Gastroesophageal sphincter (tissue), 4 donors: ENCODE measurements around the gene CLSTN2. TPM values are rescaled to one million over a fixed set of nuclear protein-coding genes. Genes with fewer than 3 reads are reported as not detected.

Source experiments
- ATAC-seq: fragments of 150-250 bp; one replicate; pipeline ENCODE4 v1.9.1; 2016; ENCODE audit warnings: mild to moderate bottlenecking, moderate library complexity
- H3K27ac ChIP-seq, 4 donors: fragments of 200-600 bp; sonication (generic) in 3 of 4; 1 replicate in 3 of 4; 2 replicates in 1 of 4; pipeline ENCODE4 v1.5.1; 2016 to 2019
- H3K27me3 ChIP-seq: fragments of 200-600 bp; sonication (generic); one replicate; pipeline ENCODE4 v1.5.1; 2019
- H3K36me3 ChIP-seq, 2 donors: fragments of 200-600 bp; sonication (generic); one replicate each; pipeline ENCODE4 v1.5.1; 2019; ENCODE audit warnings: control low read depth in 1 of 2
- H3K4me1 ChIP-seq, 3 donors: fragments of 200-600 bp; sonication (generic); 1 replicate in 2 of 3; 2 replicates in 1 of 3; pipeline ENCODE4 v1.5.1; 2016 to 2019; ENCODE audit warnings: control low read depth in 2 of 3
- H3K4me3 ChIP-seq, 2 donors: fragments of 200-600 bp; sonication (generic); one replicate each; pipeline ENCODE4 v1.5.1; 2019; ENCODE audit warnings: mild to moderate bottlenecking in 1 of 2, moderate library complexity in 1 of 2
- H3K9me3 ChIP-seq, 3 donors: fragments of 200-600 bp; sonication (generic); one replicate each; pipeline ENCODE4 v1.5.1; 2017 to 2019; ENCODE audit warnings: control low read depth in 2 of 3
- EP300 ChIP-seq: sonication (generic); formaldehyde crosslinking; IDR thresholded peaks from one replicate; pipeline ENCODE4 v1.6.1; 2017; ENCODE audit warnings: antibody characterized with exemption, mild to moderate bottlenecking
- POLR2A ChIP-seq, 2 donors: fragments of 450-650 bp; IDR thresholded peaks; one replicate each; pipeline ENCODE4 v1.6.1; 2017; ENCODE audit warnings: antibody characterized with exemption in 2 of 2, mild to moderate bottlenecking in 2 of 2, moderate library complexity in 1 of 2
- POLR2AphosphoS5 ChIP-seq: sonication (generic); formaldehyde crosslinking; IDR thresholded peaks from one replicate; pipeline ENCODE4 v1.6.1; 2017; ENCODE audit warnings: antibody characterized with exemption
- WGBS, 2 donors: methylation state at CpG; one replicate each; pipeline ENCODE4 v1.1.5; 2018; ENCODE audit warnings: low coverage in 1 of 2; 5-methylcytosine and 5-hydroxymethylcytosine counted together
- total RNA-seq, 4 donors: library from RNA; depleted of rRNA; stranded (reverse); fragments of >200 nt; gene quantifications; one replicate each; pipeline ENCODE4 v1.1.0, GENCODE V29; 2016
- TF ChIP-seq, protein P1 (sequence below), 4 experiments: fragments of 200-600 bp in 2 of 4; fragments of 450-650 bp in 2 of 4; sonication (generic) in 1 of 4; IDR thresholded peaks; one replicate each; pipeline ENCODE4 v1.5.1; 2017 to 2019; ENCODE audit warnings: antibody characterized with exemption in 4 of 4, mild to moderate bottlenecking in 2 of 4, moderate library complexity in 2 of 4

The CLSTN2 gene
- total RNA-seq, 4 donors from 2014 or later: 6.6 to 9.7 (median 7.7) TPM

GRCh38 chr3:140078940-140079339, 144.0 kb downstream of the CLSTN2 start:
- H3K36me3 ChIP-seq: no peaks in the 10 kb centered on the region
- H3K4me3 ChIP-seq: no peak overlapping the region
- no peaks in the 10 kb centered on the region for H3K4me1 ChIP-seq
- WGBS, 2 donors: 92% methylated on average over 1 of the region's 1 CpG
- no peaks in the 10 kb centered on the region for H3K9me3 ChIP-seq
- no peak overlapping the region for H3K27ac ChIP-seq
- no peak for ATAC-seq
- H3K27me3 ChIP-seq: peaks cover 5% of the 10 kb centered on the region
- TF ChIP-seq POLR2AphosphoS5: no peak
- no peak for TF ChIP-seq EP300
- TF ChIP-seq, protein P1, sequence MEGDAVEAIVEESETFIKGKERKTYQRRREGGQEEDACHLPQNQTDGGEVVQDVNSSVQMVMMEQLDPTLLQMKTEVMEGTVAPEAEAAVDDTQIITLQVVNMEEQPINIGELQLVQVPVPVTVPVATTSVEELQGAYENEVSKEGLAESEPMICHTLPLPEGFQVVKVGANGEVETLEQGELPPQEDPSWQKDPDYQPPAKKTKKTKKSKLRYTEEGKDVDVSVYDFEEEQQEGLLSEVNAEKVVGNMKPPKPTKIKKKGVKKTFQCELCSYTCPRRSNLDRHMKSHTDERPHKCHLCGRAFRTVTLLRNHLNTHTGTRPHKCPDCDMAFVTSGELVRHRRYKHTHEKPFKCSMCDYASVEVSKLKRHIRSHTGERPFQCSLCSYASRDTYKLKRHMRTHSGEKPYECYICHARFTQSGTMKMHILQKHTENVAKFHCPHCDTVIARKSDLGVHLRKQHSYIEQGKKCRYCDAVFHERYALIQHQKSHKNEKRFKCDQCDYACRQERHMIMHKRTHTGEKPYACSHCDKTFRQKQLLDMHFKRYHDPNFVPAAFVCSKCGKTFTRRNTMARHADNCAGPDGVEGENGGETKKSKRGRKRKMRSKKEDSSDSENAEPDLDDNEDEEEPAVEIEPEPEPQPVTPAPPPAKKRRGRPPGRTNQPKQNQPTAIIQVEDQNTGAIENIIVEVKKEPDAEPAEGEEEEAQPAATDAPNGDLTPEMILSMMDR (IDR thresholded peaks at IDR 0.05): no peak
- TF ChIP-seq POLR2A (IDR thresholded peaks at IDR 0.05): no peak

- Histone ChIP-seq H3K9me3 (no peaks in the 10 kb centered on the region), H3K4me3 (no peak overlapping the region), H3K36me3 (no peaks in the 10 kb centered on the region), H3K4me1 (no peaks in the 10 kb centered on the region), H3K27ac (no peak overlapping the region), H3K27me3 (peaks cover 5% of the 10 kb centered on the region)
- TF ChIP-seq EP300: no peak
- TF ChIP-seq, protein P1 (IDR thresholded peaks at IDR 0.05): no peak
- TF ChIP-seq POLR2A (IDR thresholded peaks at IDR 0.05): no peak
- no peak for TF ChIP-seq POLR2AphosphoS5
- WGBS, 2 donors: 83% methylated on average over 1 of the region's 1 CpG; no CpG with 5 or more reads in 1 of the 2 donors
- no peak for ATAC-seq
These were observed 146.9 kb downstream of the CLSTN2 start for GRCh38 chr3:140081887-140082286.

DNA sequence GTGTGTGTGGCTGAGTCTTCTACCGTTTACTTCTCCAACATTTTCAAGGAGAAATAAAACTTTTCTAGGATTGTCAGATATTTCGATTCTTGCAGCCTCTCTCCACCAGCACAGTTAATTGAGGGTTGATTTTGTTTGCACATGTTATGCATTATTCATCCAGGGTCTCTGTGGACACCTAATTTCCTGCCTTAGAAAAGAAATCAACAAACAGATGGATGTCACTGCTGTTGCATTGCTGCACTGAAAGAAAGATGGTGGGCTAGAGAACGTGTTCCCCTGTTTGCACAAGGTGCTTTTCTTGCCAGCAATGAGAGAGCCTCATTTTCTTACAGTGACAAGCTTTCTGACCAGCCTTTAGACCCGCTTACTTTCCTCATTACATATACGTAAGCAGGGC, 150.0 kb downstream of the CLSTN2 start:
- 62 to 87% methylated on average over 3 to 5 of the region's 5 CpGs for WGBS, 2 donors
- H3K27me3 ChIP-seq: peaks cover 5% of the 10 kb centered on the region
- H3K36me3 ChIP-seq: no peaks in the 10 kb centered on the region
- H3K4me1 ChIP-seq: no peaks in the 10 kb centered on the region
- TF ChIP-seq POLR2A (IDR thresholded peaks at IDR 0.05) (no peak), POLR2AphosphoS5 (no peak), EP300 (no peak)
- TF ChIP-seq, protein P1 (IDR thresholded peaks at IDR 0.05): no peak
- H3K4me3 ChIP-seq: no peak overlapping the region
- peaks cover 0 to 8% (median 0%) of the 10 kb centered on the region in 3 donors for H3K9me3 ChIP-seq
- H3K27ac ChIP-seq: no peak overlapping the region
- ATAC-seq: no peak

DNA sequence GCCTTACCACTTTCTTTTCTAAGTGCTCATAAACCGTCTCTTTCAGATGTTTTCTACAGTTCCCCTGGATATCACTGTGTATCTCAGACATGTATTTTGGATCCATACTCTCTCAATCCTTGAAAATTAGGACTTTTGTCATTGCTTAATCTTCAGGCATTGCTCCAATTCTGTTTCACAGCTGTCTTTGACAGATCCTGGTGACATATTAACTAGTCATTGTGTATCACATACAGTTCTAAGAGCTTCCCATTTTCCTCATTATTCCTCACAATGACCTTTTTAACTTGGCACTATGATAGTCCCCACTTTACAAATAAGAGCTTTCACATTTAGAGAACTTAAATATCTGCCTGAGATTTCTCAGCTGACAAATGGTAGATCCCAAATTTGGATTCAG, 151.7 kb downstream of the CLSTN2 start:
- Histone ChIP-seq H3K4me3 (no peak overlapping the region), H3K9me3 (peaks cover 0 to 8% (median 0%) of the 10 kb centered on the region in 3 donors), H3K36me3 (no peaks in the 10 kb centered on the region), H3K27ac (no peak overlapping the region), H3K4me1 (peaks cover 0 to 6% (median 0%) of the 10 kb centered on the region in 3 donors), H3K27me3 (peaks cover 5% of the 10 kb centered on the region)
- no peak for ATAC-seq
- 68 to 80% methylated on average over 1 of the region's 1 CpG for WGBS, 2 donors
- TF ChIP-seq EP300: no peak

DNA sequence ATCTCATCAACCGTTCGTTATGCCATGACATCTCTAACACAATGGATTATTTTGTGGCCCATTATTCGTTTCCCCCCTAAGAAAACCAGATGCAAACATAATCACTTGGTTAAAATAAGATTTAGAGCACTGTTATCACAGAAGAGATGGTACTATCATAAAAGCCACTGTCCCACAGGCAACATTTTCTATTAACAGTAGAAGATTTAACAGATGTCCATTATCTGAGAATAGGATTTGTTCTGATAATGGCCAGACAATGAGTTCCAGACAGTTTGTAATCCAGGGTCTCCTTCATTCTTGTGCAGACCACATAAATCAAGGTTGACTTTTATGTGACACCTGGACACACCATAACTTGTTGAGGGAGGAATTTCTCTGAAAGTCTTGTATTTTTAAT, 153.1 kb downstream of the CLSTN2 start:
- 77 to 87% methylated on average over 3 of the region's 3 CpGs for WGBS, 2 donors
- Histone ChIP-seq H3K27me3 (no peaks in the 10 kb centered on the region), H3K27ac (no peak overlapping the region), H3K36me3 (no peaks in the 10 kb centered on the region), H3K4me1 (peaks cover 0 to 6% (median 0%) of the 10 kb centered on the region in 3 donors), H3K4me3 (no peak overlapping the region), H3K9me3 (peaks cover 0 to 8% (median 0%) of the 10 kb centered on the region in 3 donors)
- TF ChIP-seq, protein P1 (IDR thresholded peaks at IDR 0.05): no peak
- TF ChIP-seq POLR2A (IDR thresholded peaks at IDR 0.05): no peak
- no peak for ATAC-seq
